Measurements from ENCODE around the gene LMX1A.

Gene LMX1A

GRCh38 chr1:165234149-165234548, 122.4 kb downstream of the LMX1A start:
- no peak overlapping the region for H3K27ac ChIP-seq (ENCODE audit: low read depth, low read length)
- no peak overlapping the region for H3K9ac ChIP-seq (ENCODE audit: low read depth, low read length)
- no peaks in the 10 kb centered on the region for H3K36me3 ChIP-seq (ENCODE audit: insufficient read depth, low read length)
- peaks cover 6% of the 10 kb centered on the region; the same call in 1 of the 2 replicates for H3K4me1 ChIP-seq (ENCODE audit: insufficient read depth, low read length)
- H3K27me3 ChIP-seq (ENCODE audit: insufficient read depth, low read length): peaks cover 74% of the 10 kb centered on the region
- no peak overlapping the region for H3K4me3 ChIP-seq (ENCODE audit: low read length)
- no peaks in the 10 kb centered on the region for H3K9me3 ChIP-seq (ENCODE audit: insufficient read depth, low read depth, low read length)
- WGBS: 94% methylated on average over 3 of the region's 4 CpGs

GRCh38 chr1:165228676-165229075, 127.8 kb downstream of the LMX1A start:
- WGBS: 36% methylated on average over 1 of the region's 2 CpGs
- Histone ChIP-seq H3K27me3 (ENCODE audit: insufficient read depth, low read length) (peaks cover 20% of the 10 kb centered on the region), H3K9me3 (ENCODE audit: insufficient read depth, low read depth, low read length) (no peaks in the 10 kb centered on the region), H3K9ac (ENCODE audit: low read depth, low read length) (no peak overlapping the region), H3K4me3 (ENCODE audit: low read length) (no peak overlapping the region), H3K27ac (ENCODE audit: low read depth, low read length) (no peak overlapping the region), H3K36me3 (ENCODE audit: insufficient read depth, low read length) (no peaks in the 10 kb centered on the region), H3K4me1 (ENCODE audit: insufficient read depth, low read length) (peaks cover 7% of the 10 kb centered on the region)

GRCh38 chr1:165228111-165228655, 128.3 kb downstream of the LMX1A start:
- no peak overlapping the region for H3K27ac ChIP-seq (ENCODE audit: low read depth, low read length)
- 63% methylated on average over 2 of the region's 2 CpGs for WGBS
- no peaks in the 10 kb centered on the region for H3K9me3 ChIP-seq (ENCODE audit: insufficient read depth, low read depth, low read length)
- no peaks in the 10 kb centered on the region for H3K36me3 ChIP-seq (ENCODE audit: insufficient read depth, low read length)
- no peak overlapping the region for H3K9ac ChIP-seq (ENCODE audit: low read depth, low read length)
- peaks cover 15% of the 10 kb centered on the region for H3K27me3 ChIP-seq (ENCODE audit: insufficient read depth, low read length)
- H3K4me3 ChIP-seq (ENCODE audit: low read length): no peak overlapping the region
- H3K4me1 ChIP-seq (ENCODE audit: insufficient read depth, low read length): peaks cover 7% of the 10 kb centered on the region

- H3K9me3 ChIP-seq (ENCODE audit: insufficient read depth, low read depth, low read length): no peaks in the 10 kb centered on the region
- no peak overlapping the region for H3K4me3 ChIP-seq (ENCODE audit: low read length)
- no peaks in the 10 kb centered on the region for H3K36me3 ChIP-seq (ENCODE audit: insufficient read depth, low read length)
- peaks cover 12% of the 10 kb centered on the region for H3K4me1 ChIP-seq (ENCODE audit: insufficient read depth, low read length)
- H3K9ac ChIP-seq (ENCODE audit: low read depth, low read length): no peak overlapping the region
- no peaks in the 10 kb centered on the region for H3K27me3 ChIP-seq (ENCODE audit: insufficient read depth, low read length)
- no peak overlapping the region for H3K27ac ChIP-seq (ENCODE audit: low read depth, low read length)
- WGBS: 92% methylated on average over 2 of the region's 2 CpGs
Measured at GRCh38 chr1:165226326-165226725, 130.2 kb downstream of the LMX1A start.

- Histone ChIP-seq H3K27me3 (ENCODE audit: insufficient read depth, low read length) (no peaks in the 10 kb centered on the region), H3K9ac (ENCODE audit: low read depth, low read length) (no peak overlapping the region), H3K27ac (ENCODE audit: low read depth, low read length) (no peak overlapping the region), H3K4me1 (ENCODE audit: insufficient read depth, low read length) (peaks cover 18% of the 10 kb centered on the region), H3K4me3 (ENCODE audit: low read length) (no peak overlapping the region), H3K36me3 (ENCODE audit: insufficient read depth, low read length) (no peaks in the 10 kb centered on the region), H3K9me3 (ENCODE audit: insufficient read depth, low read depth, low read length) (no peaks in the 10 kb centered on the region)
- WGBS: 100% methylated on average over 1 of the region's 1 CpG
Measured at GRCh38 chr1:165225650-165226049, 130.9 kb downstream of the LMX1A start.

- WGBS: 100% methylated on average over 2 of the region's 3 CpGs
- Histone ChIP-seq H3K9me3 (ENCODE audit: insufficient read depth, low read depth, low read length) (no peaks in the 10 kb centered on the region), H3K9ac (ENCODE audit: low read depth, low read length) (no peak overlapping the region), H3K4me3 (ENCODE audit: low read length) (no peak overlapping the region), H3K4me1 (ENCODE audit: insufficient read depth, low read length) (peaks cover 23% of the 10 kb centered on the region), H3K36me3 (ENCODE audit: insufficient read depth, low read length) (no peaks in the 10 kb centered on the region), H3K27me3 (ENCODE audit: insufficient read depth, low read length) (no peaks in the 10 kb centered on the region), H3K27ac (ENCODE audit: low read depth, low read length) (no peak overlapping the region)
Measured at GRCh38 chr1:165225062-165225461, 131.5 kb downstream of the LMX1A start.

GRCh38 chr1:165224504-165224903, 132.0 kb downstream of the LMX1A start:
- WGBS: 95% methylated on average over 1 of the region's 2 CpGs
- Histone ChIP-seq H3K9ac (ENCODE audit: low read depth, low read length) (no peak overlapping the region), H3K27me3 (ENCODE audit: insufficient read depth, low read length) (no peaks in the 10 kb centered on the region)

GRCh38 chr1:165222580-165222979, 133.9 kb downstream of the LMX1A start:
- WGBS: 86% methylated on average over 5 of the region's 5 CpGs
- no peaks in the 10 kb centered on the region for H3K36me3 ChIP-seq (ENCODE audit: insufficient read depth, low read length)
- H3K27ac ChIP-seq (ENCODE audit: low read depth, low read length): no peak overlapping the region
- no peak overlapping the region for H3K9ac ChIP-seq (ENCODE audit: low read depth, low read length)
- no peaks in the 10 kb centered on the region for H3K27me3 ChIP-seq (ENCODE audit: insufficient read depth, low read length)
- H3K4me1 ChIP-seq (ENCODE audit: insufficient read depth, low read length): peaks cover 19% of the 10 kb centered on the region; the same call in 1 of the 2 replicates
- H3K9me3 ChIP-seq (ENCODE audit: insufficient read depth, low read depth, low read length): no peaks in the 10 kb centered on the region
- H3K4me3 ChIP-seq (ENCODE audit: low read length): no peak overlapping the region

More at GRCh38 chr1:165224504-165224903, 132.0 kb downstream of the LMX1A start:
- peaks cover 23% of the 10 kb centered on the region for H3K4me1 ChIP-seq (ENCODE audit: insufficient read depth, low read length)
- H3K4me3 ChIP-seq (ENCODE audit: low read length): no peak overlapping the region
- no peaks in the 10 kb centered on the region for H3K9me3 ChIP-seq (ENCODE audit: insufficient read depth, low read depth, low read length)
- H3K36me3 ChIP-seq (ENCODE audit: insufficient read depth, low read length): no peaks in the 10 kb centered on the region
- no peak overlapping the region for H3K27ac ChIP-seq (ENCODE audit: low read depth, low read length)

- H3K4me3 ChIP-seq (ENCODE audit: low read length): no peak overlapping the region
- WGBS: 86% methylated on average over 6 of the region's 6 CpGs
- H3K27ac ChIP-seq (ENCODE audit: low read depth, low read length): no peak overlapping the region
- peaks cover 35% of the 10 kb centered on the region; the same call in 1 of the 2 replicates for H3K4me1 ChIP-seq (ENCODE audit: insufficient read depth, low read length)
- H3K36me3 ChIP-seq (ENCODE audit: insufficient read depth, low read length): no peaks in the 10 kb centered on the region
- H3K9me3 ChIP-seq (ENCODE audit: insufficient read depth, low read depth, low read length): no peaks in the 10 kb centered on the region
- H3K27me3 ChIP-seq (ENCODE audit: insufficient read depth, low read length): no peaks in the 10 kb centered on the region
- H3K9ac ChIP-seq (ENCODE audit: low read depth, low read length): no peak overlapping the region
Measured at GRCh38 chr1:165218731-165219130, 137.8 kb downstream of the LMX1A start.

GRCh38 chr1:165217958-165218357, 138.6 kb downstream of the LMX1A start:
- peaks cover 35% of the 10 kb centered on the region; the same call in 1 of the 2 replicates for H3K4me1 ChIP-seq (ENCODE audit: insufficient read depth, low read length)
- no peak overlapping the region for H3K27ac ChIP-seq (ENCODE audit: low read depth, low read length)
- H3K9me3 ChIP-seq (ENCODE audit: insufficient read depth, low read depth, low read length): no peaks in the 10 kb centered on the region
- 93% methylated on average over 1 of the region's 1 CpG for WGBS
- H3K36me3 ChIP-seq (ENCODE audit: insufficient read depth, low read length): no peaks in the 10 kb centered on the region
- no peak overlapping the region for H3K4me3 ChIP-seq (ENCODE audit: low read length)
- no peaks in the 10 kb centered on the region for H3K27me3 ChIP-seq (ENCODE audit: insufficient read depth, low read length)
- H3K9ac ChIP-seq (ENCODE audit: low read depth, low read length): no peak overlapping the region

- H3K27me3 ChIP-seq (ENCODE audit: insufficient read depth, low read length): no peaks in the 10 kb centered on the region
- H3K27ac ChIP-seq (ENCODE audit: low read depth, low read length): no peak overlapping the region
- H3K36me3 ChIP-seq (ENCODE audit: insufficient read depth, low read length): no peaks in the 10 kb centered on the region
- peaks cover 29% of the 10 kb centered on the region; the same call in 1 of the 2 replicates for H3K4me1 ChIP-seq (ENCODE audit: insufficient read depth, low read length)
- H3K9ac ChIP-seq (ENCODE audit: low read depth, low read length): no peak overlapping the region
- H3K9me3 ChIP-seq (ENCODE audit: insufficient read depth, low read depth, low read length): no peaks in the 10 kb centered on the region
- no peak overlapping the region for H3K4me3 ChIP-seq (ENCODE audit: low read length)
Measured at GRCh38 chr1:165216254-165216653, 140.3 kb downstream of the LMX1A start.

GRCh38 chr1:165215676-165216075, 140.8 kb downstream of the LMX1A start:
- 100% methylated on average over 1 of the region's 2 CpGs for WGBS
- no peak overlapping the region for H3K4me3 ChIP-seq (ENCODE audit: low read length)
- H3K4me1 ChIP-seq (ENCODE audit: insufficient read depth, low read length): peaks cover 24% of the 10 kb centered on the region; the same call in 1 of the 2 replicates
- no peaks in the 10 kb centered on the region for H3K9me3 ChIP-seq (ENCODE audit: insufficient read depth, low read depth, low read length)
- no peak overlapping the region; the same call in 1 of the 2 replicates for H3K9ac ChIP-seq (ENCODE audit: low read depth, low read length)
- no peaks in the 10 kb centered on the region for H3K36me3 ChIP-seq (ENCODE audit: insufficient read depth, low read length)
- H3K27ac ChIP-seq (ENCODE audit: low read depth, low read length): no peak overlapping the region
- H3K27me3 ChIP-seq (ENCODE audit: insufficient read depth, low read length): no peaks in the 10 kb centered on the region
